DND-41 (cell line): ENCODE data around the gene CCR7.

Experiments used
- CTCF ChIP-seq: IDR thresholded peaks from 2 replicates; pipeline ENCODE4 v1.5.1; 2012; ENCODE audit warnings: borderline replicate concordance, low read length, moderate library complexity, mild to moderate bottlenecking; ENCODE audit not compliant: poor library complexity, severe bottlenecking; ENCODE audit errors: extremely low read depth
- EZH2 ChIP-seq: IDR thresholded peaks from 3 replicates; pipeline ENCODE4 v1.6.1; 2012; ENCODE audit warnings: borderline replicate concordance, low read depth, mild to moderate bottlenecking, moderate library complexity, low read length, inconsistent platforms; ENCODE audit not compliant: severe bottlenecking

GRCh38 chr17:40517286-40517662, 48.0 kb downstream of the CCR7 start:
- TF ChIP-seq CTCF: no peak
- no peak for TF ChIP-seq EZH2
